Measurements from ENCODE around the gene STMN1. TPM values are rescaled to one million over a fixed set of nuclear protein-coding genes. Genes with fewer than 3 reads are reported as not detected.

The STMN1 gene
- total RNA-seq, 1 donor from 2014 or later, result 591 TPM

GRCh38 chr1:25874635-25875153, 31.5 kb downstream of the STMN1 start:
- no peaks in the 10 kb centered on the region for H3K27me3 Mint-ChIP-seq

GRCh38 chr1:25874209-25874608, 32.0 kb downstream of the STMN1 start:
- Mint-ChIP-seq H3K9me3 (no peaks in the 10 kb centered on the region), H3K4me3 (peak overlapping the region; percentile 75), H3K4me1 (ENCODE audit: unreplicated experiment) (peaks cover 29% of the 10 kb centered on the region), H3K27me3 (no peaks in the 10 kb centered on the region), H3K27ac (peak overlapping the region; percentile 58), H3K36me3 (no peaks in the 10 kb centered on the region)
- DNase-seq (ENCODE audit: extremely low spot score, unreplicated experiment), result no peak
- no peak for TF ChIP-seq CTCF (conservative IDR thresholded peaks at IDR 0.05)

More at GRCh38 chr1:25874635-25875153, 31.5 kb downstream of the STMN1 start:
- no peaks in the 10 kb centered on the region for H3K36me3 Mint-ChIP-seq
- H3K4me1 Mint-ChIP-seq (ENCODE audit: unreplicated experiment), result peaks cover 34% of the 10 kb centered on the region
- H3K27ac Mint-ChIP-seq, result peak overlapping the region; percentile 87
- H3K9me3 Mint-ChIP-seq, result no peaks in the 10 kb centered on the region
- DNase-seq (ENCODE audit: extremely low spot score, unreplicated experiment), result no peak
- TF ChIP-seq CTCF (conservative IDR thresholded peaks at IDR 0.05), result no peak
- peak overlapping the region; percentile 94 for H3K4me3 Mint-ChIP-seq

- peaks cover 28% of the 10 kb centered on the region for H3K4me1 Mint-ChIP-seq (ENCODE audit: unreplicated experiment)
- peak overlapping the region; percentile 58 for H3K27ac Mint-ChIP-seq
- TF ChIP-seq CTCF (conservative IDR thresholded peaks at IDR 0.05), result no peak
- no peak for DNase-seq (ENCODE audit: extremely low spot score, unreplicated experiment)
- H3K36me3 Mint-ChIP-seq, result no peaks in the 10 kb centered on the region
- H3K27me3 Mint-ChIP-seq, result no peaks in the 10 kb centered on the region
- peak overlapping the region; percentile 75 for H3K4me3 Mint-ChIP-seq
- H3K9me3 Mint-ChIP-seq, result no peaks in the 10 kb centered on the region
These were observed 33.1 kb downstream of the STMN1 start for GRCh38 chr1:25873120-25873519.

GRCh38 chr1:25872713-25873112, 33.5 kb downstream of the STMN1 start:
- H3K27me3 Mint-ChIP-seq, result no peaks in the 10 kb centered on the region
- no peaks in the 10 kb centered on the region for H3K36me3 Mint-ChIP-seq
- H3K27ac Mint-ChIP-seq, result peak overlapping the region; percentile 58
- TF ChIP-seq CTCF (conservative IDR thresholded peaks at IDR 0.05), result no peak
- H3K4me3 Mint-ChIP-seq, result peak overlapping the region; percentile 47
- no peak for DNase-seq (ENCODE audit: extremely low spot score, unreplicated experiment)
- H3K9me3 Mint-ChIP-seq, result no peaks in the 10 kb centered on the region
- peaks cover 29% of the 10 kb centered on the region for H3K4me1 Mint-ChIP-seq (ENCODE audit: unreplicated experiment)

GRCh38 chr1:25871704-25872494, 34.3 kb downstream of the STMN1 start:
- Mint-ChIP-seq H3K27ac (peak overlapping the region; percentile 29), H3K36me3 (no peaks in the 10 kb centered on the region), H3K27me3 (no peaks in the 10 kb centered on the region), H3K9me3 (no peaks in the 10 kb centered on the region), H3K4me1 (ENCODE audit: unreplicated experiment) (peaks cover 35% of the 10 kb centered on the region), H3K4me3 (peak overlapping the region; percentile 51)
- TF ChIP-seq CTCF (conservative IDR thresholded peaks at IDR 0.05), result no peak
- DNase-seq (ENCODE audit: extremely low spot score, unreplicated experiment), result no peak

All from type B pancreatic cell (in vitro differentiated cells).